Left renal pelvis (tissue), 4 donors: ENCODE data around the gene GSN. TPM values are rescaled to one million over a fixed set of nuclear protein-coding genes. Genes with fewer than 3 reads are reported as not detected.

Experiments used
- DNase-seq, 4 donors: peaks; one replicate each; pipeline ENCODE4 v3.0.0-alpha.2; 2013; ENCODE audit warnings: low read depth in 4 of 4, low spot score in 3 of 4
- polyA plus RNA-seq, 4 donors: library from polyadenylated mRNA; unstranded; fragments of 120-200 nt; gene quantifications; one replicate each; pipeline ENCODE4 v1.2.1, GENCODE V29; 2013; ENCODE audit not compliant: insufficient read length in 4 of 4

Gene GSN
- polyA plus RNA-seq, 4 donors = 120 to 264 (median 192) TPM

GRCh38 chr9:121242959-121243346 lies 25.0 kb upstream of the GSN start:
- no peak for DNase-seq

DNA sequence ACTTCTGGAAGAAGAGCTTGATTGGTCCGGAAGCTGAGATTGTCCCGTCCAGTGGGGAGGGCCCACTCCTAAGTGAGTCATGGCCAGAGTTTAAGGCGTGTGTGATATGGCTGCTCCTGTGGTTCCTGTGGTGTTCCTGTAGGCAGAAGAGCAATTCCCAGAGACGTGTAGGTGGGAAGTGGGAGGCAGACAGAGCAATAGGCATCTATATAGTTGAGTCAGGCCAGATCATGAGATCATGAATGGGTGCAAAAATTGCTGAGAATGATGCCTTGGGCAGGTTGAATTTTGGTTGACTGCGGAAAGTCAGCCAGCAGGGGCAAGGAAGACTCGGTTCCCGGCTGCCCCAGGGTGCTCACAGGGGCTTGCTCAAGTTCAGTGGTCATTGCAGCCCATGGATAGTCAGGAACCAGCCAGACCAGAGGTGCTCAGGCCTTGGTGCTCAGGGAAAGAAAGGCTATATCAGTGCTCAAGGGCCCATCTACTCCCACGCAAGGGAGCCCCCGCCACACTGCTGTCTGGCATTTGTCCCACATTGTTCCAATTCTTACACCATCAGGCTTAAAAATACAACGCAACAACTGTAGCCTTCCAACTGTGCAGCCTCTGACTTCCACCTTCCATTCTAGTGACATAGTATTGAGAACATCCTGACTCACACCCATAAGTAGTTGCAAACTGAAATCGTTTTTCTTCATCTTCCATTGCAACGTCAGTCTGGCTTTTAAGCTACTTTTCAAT lies 21.0 kb upstream of the GSN start:
- DNase-seq = no peak

DNA sequence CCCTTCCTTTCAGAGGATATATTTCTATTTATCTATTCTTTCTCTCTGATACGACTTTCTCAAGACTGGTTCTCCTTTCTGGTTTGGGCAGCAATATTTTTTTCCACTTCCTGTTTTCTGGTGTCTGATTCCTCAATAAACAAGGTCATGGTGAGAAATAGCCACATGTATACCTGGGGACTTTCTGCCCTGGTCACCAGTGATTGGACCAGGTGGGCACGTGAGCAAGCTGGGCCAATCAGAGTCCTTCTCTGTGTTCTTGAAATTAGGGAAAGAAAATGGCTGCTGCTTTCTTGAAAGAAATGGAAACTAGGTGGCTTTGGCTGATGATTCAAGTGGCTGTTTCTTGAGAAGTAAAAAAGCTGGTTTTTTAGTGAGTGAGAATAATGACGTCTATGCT lies 18.4 kb upstream of the GSN start:
- DNase-seq = no peak

DNA sequence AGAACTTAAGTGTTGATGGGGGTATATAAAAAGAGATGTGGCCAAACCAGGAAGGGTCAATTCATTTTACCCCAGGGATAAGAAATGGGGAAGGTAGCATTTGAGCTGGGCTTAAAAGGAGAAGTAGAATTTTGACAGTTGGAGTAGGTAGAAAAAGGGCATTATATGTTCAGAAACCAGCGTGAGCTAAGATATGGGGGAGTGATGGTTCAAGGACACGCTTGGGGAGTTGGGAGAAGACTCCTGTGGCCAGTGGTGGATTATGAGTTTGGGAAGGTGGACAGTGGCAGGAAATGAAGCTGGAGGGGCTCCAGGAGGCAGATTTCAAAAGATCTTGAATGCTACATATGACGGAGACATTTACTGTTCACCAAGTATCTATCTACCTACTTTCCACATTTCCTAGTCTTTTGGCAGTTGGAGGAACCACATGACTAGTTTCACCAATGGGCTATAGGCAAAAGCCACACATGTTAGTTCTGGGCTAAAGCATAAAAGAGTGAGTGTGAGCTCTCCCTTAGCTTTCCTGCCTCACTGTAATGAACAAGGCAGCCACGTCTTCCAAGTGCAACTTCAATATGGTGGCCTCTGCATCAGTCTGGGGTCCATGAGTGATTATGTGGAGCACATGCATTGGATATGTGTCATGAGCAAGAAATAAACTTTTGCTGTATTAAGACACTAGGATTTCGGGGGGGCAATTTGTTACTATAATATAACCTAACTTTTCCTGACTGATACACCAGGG lies 15.7 kb upstream of the GSN start:
- no peak for DNase-seq

GRCh38 chr9:121253162-121253561 lies 14.8 kb upstream of the GSN start:
- DNase-seq = no peak

DNA sequence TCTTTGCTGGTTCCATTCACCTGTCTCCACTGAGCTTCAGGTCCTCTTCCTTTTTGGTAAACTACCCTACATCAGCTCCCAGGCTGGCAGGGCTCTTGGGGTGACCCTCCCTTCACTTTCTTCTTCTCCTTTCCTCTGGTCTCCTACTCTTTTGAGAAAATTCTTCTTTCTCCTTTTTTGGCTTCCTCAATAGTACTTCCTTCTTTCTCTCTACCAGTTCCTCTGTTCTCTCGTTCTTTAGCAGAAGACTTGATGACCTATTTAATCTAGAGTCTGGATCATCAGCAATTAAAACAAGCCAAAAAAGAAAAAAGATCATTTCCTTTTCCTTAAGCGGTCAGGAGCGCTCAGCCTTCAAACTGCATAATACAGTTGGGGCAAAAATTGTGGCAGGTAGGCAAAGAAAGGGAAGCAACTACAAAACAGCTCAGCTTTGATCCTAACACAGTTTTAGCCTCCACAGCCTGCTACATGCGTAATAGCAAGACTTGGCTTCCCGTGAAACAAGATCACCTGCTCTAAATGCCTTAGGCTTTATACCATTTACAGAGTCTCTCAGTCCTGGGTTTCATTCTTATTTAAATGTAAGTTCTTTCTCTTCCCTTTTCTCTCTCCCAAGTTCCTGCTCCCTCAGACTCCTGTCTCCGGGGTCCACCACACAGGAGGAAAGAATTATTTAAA lies 14.0 kb upstream of the GSN start:
- DNase-seq = no peak

- DNase-seq = no peak
Measured at GRCh38 chr9:121259498-121259897, 8.5 kb upstream of the GSN start.

GRCh38 chr9:121259935-121260334 lies 8.0 kb upstream of the GSN start:
- no peak for DNase-seq

GRCh38 chr9:121260457-121261106 lies 7.4 kb upstream of the GSN start:
- DNase-seq = no peak

DNA sequence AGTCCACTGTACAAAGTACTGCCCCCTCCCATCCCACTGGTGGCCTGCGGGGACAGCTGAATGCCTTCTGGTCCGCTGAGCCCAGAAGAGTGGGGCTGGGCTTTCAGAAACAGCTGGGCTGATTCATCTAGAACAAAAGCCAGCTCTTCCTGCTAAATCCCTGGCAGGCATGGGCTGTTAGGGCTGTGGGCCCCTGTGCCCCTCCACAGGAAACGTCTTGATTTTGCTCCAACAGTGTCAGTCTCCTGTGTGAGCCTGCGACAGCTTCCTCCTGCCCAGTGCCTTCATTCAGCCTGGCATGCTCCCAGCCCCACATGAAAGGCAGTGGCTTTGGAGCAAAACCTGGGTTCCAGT lies 6.9 kb upstream of the GSN start:
- no peak for DNase-seq

GRCh38 chr9:121261755-121262154 lies 6.2 kb upstream of the GSN start:
- no peak for DNase-seq

GRCh38 chr9:121262423-121262822 lies 5.5 kb upstream of the GSN start:
- no peak for DNase-seq

GRCh38 chr9:121262953-121263352 lies 5.0 kb upstream of the GSN start:
- DNase-seq = no peak

GRCh38 chr9:121266356-121266755 lies 1.6 kb upstream of the GSN start:
- no peak for DNase-seq

DNA sequence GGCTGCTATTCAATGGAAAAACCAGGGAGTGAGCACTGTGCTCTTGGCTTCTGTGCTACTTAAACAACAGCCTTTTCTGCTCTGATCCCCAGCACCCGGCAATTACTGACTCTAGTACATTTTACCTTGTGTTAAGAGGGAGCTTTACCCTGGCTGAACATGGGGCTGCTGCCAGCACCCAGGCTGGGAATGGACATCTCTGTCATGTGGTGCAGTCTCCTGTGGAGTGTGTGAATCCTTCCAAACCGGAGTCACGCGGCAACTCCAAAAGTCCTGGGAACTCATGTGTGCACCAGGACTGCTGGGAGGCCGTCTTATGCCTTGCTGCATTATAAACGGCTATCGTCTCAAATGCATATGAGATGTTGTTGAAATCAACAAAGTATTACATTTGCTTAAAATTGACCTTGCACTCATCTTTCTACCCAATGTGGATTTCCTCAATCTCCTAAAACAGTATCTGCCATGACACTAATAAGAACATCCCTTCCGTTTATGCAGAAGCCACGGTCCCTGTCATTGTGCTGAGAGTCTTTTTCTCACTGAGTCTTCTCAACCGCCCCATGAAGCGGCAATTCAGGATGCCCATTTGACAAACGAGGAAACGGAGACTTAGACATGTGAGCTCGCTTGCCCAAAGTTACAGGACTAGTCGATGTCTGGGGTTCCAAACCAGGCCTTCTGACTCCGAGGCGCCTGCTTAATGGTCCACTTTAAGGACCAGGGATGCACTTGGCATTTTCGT lies 884 bp upstream of the GSN start:
- DNase-seq = no peak

- DNase-seq = no peak
Measured at GRCh38 chr9:121268598-121268850, 562 bp downstream of the GSN start.

- DNase-seq = no peak
Measured at GRCh38 chr9:121268851-121269641, 1.1 kb downstream of the GSN start.

GRCh38 chr9:121269642-121270254 lies 1.8 kb downstream of the GSN start:
- DNase-seq = no peak
